SIG-M5 (cell line): ENCODE data around the gene NLGN1.

ENCODE experiments used
- DNase-seq: peaks from one replicate; lab custom pipeline; 2025; lab: John Stamatoyannopoulos, UW

The NLGN1 gene

DNA sequence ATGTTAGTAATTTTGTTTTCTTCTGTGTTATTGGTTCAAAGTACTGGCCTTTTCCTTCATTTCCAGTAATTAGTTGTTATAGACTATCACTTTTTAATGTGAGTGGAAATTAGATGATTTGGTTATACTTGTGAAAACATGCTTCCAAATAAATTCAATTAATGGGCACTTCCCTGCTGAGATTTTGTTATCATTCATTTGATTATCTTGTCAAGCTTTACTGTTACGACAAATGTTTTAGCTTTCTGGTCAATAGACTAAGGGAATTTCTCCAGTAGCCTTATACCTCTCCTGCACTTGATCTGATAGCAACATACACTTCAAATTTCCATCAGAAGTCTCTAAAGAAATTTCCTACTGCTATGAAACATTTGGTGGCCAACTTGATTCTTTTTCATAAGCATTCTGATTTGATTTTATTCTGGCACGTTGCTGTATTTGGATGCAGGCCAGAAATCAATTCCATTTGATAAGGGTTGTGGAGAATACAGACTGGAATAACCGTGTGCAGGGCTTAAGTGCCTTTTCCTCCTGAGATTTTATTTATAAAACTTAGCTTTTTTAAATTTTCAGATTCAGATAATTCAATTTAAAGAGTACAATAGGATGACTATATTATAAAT lies 887.8 kb downstream of the NLGN1 start:
- no peak for DNase-seq

DNA sequence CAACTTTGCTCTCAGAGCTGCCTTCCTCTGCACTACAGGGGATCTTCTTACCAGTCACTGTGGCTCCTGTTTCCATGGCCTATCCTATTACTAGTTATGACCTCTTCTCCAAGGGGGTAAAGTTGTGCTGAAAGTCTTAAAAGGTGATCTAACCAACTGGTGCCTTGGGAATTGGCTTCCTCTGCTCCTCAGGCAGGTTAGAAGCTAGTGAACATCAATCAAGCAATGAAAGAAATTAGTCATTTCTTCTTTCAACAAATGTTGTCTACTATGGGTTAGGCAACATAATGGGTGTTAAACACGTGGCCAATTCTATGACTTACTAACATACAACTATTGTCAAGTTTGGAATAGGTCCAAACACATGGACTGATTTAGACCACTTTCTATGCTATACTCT lies 890.2 kb downstream of the NLGN1 start:
- no peak for DNase-seq

DNA sequence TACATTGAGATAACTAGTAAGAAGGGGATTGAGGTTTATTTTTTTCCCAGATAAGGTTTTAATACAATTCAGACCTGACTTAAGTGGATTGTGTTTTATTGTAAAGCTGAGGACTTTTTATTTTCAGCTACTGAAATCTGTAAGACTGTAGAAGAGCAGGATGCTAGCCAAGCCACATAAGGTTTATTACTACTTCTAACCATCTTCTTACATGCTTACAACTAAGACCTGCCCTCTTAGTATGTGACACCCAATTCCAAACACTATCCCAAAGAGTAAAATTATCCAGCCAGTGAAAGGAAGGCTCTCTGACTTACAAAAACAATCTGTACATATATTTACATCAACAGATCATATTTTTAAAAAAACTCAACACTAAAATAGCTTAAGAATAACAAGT lies 897.1 kb downstream of the NLGN1 start:
- no peak for DNase-seq

DNA sequence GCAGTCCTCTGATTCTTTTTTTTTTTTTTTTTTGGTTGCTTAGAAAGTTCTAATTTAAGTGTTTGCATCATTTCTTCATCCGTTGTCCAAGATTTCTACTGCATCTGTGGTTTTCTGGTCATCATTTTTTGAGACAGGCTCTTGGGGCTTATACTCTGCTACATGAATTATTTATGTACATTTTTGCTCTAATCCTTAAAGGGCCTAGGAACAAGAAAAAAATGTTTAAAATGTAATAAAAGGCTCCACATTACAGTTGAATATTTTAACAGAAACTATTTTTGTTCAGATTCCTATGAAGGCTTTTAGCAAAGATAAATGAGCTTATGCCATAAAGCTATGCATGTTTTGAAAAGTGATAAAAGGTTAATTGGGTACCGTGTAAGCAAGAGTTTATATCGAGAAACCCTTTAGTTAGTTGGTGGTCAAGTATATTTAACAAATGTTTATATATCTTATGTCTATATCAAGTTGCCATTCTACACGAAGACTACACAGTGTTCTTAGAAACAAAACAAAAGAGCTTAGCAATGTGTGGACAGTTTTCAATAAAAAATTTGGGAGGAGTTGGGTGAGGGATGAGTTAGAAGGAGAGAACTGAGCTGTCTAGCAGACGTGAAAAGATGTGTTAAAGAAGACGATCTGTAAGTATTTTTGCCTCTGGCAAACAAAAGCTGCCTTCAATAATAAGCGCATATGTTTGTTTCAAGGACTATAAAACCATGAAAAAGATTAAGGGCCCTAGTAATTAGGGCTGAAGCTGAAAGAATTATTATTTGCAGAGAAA lies 898.0 kb downstream of the NLGN1 start:
- DNase-seq, result no peak

DNA sequence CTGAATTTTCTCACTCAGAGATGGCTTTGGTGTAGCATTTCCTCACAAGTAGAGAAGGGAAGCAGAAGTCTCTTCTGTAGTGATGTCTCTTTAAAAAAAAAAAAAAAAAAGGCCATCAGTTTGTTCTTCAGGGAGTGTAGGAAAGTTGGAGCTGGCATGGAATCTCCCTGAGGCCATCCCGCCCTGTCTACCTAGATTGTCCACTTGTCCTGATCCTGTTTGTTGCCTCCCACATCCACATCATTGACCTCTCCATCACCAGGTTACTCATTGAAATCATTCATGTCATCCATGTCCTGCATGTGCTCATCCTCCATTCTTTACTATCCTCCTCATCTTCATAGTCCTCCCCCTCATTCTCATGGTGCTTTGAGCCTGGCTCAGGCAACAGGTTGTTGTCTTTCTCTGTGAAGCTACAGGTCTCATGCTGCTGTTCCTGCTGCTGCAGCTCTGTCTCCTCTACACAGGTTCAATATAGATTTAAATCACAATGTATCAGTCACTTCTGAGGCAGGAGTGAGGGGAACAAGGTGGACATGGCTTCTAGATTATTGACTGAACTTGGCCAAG lies 905.3 kb downstream of the NLGN1 start:
- DNase-seq, result no peak

DNA sequence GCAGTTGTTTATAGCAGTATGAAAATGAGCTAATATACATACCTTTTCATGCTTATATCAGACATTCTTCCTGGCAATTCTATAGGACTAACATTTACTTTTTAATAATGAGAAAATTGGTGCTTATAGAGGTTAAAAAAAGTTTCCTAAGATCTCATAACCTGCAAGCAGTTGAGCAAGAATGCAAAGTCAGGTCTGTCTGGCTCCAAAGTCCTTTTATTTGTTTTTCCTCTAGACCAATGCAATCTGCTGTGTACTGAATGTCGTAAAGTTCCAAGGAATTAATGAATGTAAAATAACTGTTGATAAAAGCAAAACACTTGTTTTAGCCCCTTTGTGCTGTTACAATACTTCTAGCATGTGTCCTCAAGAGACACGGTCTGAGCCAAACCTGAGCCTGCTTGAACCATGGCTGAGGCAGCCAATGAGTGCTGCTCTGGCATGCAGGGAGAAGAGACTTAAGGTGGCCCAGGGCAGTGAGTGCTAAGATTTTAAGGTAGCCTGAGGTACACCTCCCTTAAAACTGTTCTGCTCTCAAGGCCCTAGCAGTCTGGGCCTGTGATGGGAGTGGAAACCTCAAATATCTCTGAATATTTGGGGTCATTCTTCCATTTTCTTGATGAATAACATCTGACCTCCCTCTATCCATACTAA lies 906.5 kb downstream of the NLGN1 start:
- no peak for DNase-seq

DNA sequence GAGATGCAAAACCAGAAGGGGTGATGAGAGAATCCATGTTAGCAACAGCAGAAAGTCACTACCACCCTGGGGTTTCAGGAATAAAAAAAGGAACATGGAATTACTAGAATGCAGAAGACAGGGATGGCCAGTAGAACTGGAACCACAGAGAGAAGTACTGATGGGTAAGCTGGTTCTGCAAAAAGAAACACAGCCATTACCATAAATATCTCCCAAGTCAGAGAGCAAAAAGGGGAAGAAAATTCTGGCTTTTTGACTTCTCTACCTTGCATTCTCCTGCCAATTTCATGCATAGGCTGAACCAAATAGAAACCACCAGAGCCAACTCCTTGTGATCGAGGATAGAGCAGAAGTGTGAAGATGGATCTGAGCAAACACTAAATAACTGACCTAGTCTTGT lies 911.2 kb downstream of the NLGN1 start:
- DNase-seq, result no peak

DNA sequence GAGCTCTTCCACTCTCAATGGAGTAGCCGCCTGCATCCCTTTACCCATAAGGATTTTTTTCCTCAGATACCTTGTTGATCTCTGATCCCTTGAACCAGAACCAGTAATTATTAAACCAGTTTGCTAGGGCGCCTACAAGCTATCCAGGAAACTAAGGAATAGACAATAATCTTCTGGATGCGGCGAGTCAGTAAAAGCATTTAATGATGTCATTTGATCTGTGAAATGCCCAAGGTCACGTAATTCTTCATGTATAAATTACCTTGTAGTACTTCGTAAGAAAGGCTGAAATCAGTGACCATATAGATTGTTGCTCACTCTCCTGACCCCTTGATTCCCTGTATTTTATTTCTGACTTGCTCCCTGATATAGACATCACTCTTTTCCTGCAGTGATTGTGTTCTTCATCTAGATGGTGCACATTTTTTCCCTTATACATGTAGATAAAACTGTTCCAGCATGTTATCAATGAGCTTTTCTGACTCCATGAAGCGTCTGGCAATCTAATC lies 913.0 kb downstream of the NLGN1 start:
- no peak for DNase-seq

DNA sequence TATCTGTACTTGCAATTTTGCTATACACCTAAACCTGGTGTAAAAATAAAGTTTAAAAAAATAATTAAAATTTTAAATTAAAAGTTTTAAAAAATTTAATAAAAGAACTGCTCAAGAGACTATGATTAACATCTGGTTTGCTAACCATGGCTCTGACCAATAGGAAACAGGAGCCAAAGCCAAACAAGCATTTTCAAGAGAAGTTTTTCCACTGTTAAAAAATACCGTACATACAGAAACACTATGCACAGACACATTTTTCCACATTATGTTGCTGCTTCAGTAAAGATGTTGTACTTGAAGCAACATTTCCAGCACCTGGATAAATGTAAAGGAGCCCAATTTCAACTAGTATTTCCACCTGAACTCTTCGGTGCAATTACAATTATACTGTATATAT lies 917.7 kb downstream of the NLGN1 start:
- DNase-seq, result no peak

DNA sequence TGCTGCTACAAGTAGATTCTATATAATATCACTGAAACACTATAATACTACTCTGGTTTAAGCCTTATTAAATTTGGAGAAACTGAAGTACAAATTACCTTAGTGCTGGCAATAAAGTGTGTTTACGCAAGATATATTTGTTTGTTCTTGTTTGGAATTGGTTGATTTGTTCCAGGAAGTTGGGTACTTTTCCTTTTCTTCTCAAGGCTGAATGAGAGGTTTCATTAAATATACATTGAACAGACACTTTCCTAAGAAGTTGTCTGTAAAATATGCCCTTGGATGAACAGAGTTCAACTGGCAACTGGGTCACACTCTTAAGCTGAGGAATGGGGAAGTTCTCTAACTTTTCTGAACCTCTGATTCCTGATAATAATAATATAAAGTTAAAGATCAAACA lies 919.5 kb downstream of the NLGN1 start:
- no peak for DNase-seq

DNA sequence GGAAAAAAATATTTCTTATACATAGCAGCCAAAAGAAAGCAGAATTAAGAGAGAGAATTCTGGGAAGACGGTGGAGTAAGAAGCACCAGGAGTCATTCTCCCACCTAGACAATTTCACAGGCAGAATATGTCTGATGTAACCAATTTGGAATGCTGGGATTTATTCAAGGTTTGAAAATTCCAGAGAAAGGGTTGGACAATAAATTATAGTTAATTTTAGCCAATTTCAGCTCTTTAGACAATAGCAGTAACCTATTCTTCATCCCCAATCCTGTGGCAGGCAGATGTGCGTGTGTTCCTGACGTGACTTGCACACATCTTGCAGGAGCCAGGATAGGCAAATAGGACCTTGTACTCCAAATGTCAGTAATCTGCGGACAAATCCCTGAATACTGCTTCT lies 920.6 kb downstream of the NLGN1 start:
- DNase-seq, result no peak

DNA sequence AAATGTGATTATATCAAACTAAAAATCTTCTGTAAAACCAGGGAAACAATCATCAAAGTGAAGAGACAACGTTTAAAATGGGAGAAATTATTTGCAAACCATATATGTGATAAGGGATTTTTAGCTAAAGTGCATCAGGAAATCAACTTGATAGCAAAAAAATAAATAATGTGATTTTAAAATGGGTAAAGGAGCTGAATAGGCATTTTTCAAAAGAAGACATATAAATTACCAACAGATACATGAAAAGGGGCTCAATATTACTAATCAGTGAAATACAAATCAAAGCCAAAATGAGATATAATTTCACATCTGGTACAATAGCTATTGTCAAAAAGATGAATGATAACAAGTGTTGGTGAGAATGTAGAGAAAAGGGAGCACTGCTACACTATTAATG lies 924.0 kb downstream of the NLGN1 start:
- no peak for DNase-seq

DNA sequence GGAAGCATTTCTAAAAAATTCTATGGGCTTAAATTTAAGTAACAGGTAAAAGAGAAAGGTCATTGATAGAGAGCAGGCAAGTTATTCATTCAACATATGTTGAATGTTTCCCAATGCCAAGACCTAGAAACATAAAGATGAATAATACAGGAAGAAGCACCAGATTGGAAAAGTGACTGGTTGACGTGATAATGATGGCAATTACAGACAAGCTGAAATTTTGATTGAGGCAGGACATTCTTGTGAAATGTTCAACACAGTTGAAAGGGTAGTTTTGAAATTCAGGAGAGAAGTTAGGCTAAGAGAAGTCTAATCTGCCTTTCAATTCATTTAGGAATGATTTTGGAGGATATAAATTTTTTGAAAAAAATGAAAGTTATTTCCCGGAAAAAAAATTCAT lies 925.2 kb downstream of the NLGN1 start:
- no peak for DNase-seq

DNA sequence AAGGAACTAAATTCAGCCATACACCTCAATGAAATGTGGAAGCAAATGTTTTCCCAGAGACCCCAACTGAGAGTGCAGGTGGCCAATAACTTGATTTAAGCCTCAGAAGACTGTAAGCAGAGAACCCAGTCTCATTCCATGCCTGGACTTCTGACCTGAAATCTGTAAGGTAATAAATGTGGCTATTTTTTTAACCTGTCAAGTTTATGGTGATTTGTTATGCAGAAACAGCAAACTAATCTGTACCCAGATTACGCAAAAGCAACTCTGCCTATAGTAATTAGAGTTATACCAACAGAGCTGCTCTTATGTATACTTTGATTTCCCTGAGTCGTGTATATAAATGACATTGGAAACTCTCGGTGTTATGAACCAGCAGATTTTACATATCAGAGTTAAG lies 927.6 kb downstream of the NLGN1 start:
- no peak for DNase-seq

DNA sequence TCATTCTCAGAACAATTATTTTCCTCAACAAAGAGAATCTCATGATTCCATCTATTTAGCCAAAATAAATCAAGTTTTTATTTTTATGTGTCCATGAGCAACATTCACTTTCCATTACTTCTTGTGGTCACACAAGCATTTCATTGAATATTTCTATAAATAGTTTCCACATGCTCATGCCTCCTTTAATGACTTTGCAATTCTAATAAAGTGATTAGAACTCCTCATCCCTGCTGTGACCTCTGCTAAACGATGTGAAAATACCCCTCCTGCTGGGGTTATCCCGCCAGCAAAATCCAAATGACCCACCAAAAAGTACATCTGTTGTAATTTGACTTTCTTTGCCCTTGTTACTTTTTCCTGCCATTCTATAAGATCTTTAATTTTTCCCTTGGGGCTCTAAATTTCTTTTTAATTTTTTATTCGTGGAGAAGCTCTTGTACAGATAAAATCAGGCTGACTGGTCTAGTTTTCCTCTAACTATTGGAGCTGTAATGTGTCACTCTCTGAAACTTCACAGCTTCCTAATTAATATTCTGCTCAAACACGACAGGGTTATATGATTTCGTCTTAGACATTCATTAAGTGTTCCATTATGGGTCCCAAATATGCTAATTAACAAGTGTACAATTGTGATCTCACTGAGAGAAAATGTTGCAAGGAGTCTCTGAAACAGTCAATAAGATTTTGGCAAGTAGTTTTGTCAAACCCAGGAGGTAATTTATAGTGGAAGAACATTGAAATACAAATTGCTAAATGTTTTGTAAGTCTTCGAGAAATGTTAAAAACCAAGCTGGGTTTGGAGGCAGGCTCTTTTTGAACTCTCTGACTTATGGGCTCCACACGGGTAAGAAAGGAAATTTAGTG lies 928.5 kb downstream of the NLGN1 start:
- no peak for DNase-seq

DNA sequence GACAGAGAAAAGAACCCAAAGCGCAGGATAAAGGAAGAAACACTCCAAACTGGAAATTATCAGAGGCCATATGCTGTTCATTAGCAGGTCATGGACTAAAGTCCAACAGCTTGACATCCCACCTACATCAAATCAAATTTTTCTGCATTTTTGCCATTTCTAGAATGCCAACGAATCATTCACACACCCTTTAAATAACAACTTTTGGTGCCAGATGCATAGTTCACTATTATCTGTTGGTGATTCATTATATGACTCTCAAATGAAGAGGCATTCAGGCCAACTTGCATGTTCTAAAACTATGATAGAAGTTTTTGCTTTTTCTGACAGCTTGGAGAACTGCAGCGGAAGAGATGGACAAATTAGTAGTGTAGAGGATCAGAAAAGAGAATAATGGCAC lies 931.8 kb downstream of the NLGN1 start:
- no peak for DNase-seq

DNA sequence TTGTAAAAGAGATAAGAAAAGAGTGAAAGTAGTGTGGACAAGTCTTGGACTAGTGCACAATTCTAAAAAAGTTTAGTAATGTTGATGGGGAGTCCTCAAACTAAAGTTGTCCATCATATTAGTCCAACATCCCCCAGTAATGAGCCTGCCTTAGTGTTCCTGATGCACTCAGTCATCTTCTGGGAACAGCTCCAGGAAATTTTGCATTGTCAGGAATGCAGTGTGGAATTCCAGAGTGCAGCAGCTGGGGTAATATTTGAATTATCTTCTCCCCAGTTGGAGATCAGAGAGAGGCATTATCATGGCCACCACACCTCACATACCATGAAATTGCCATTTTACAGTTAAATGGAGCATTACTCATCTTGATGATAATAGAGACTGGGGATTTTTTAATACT lies 932.8 kb downstream of the NLGN1 start:
- no peak for DNase-seq

DNA sequence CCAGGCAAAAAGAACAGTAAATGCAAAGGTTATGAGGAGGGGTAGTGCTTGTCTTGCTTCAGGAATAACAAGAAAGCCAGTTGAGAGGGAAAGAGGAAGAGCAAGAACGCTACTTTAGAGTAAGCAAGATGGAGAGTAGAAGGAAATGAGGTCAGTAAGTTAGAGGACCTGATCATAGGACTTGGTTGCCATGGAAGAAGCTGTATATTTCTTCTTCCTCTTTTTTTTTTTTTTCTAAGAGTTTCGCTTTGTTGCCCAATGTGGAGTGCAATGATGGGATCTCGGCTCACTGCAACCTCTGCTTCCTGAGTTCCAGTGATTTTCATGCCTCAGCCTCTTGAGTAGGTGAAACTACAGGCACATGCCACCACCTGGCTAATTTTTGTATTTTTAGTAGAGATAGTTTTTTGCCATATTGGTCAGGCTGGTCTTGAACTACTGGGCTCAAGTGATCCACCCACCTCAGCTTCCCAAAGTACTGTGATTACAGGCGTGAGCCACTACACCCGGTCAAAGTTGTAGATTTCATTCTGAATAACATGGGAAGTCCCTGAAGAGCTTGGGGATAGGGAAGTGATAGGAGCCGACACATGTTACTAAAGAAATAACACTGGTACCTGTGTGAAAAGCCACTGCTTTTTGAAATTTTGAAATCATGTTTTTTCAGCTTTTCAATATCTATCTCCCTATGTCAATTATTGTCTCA lies 933.7 kb downstream of the NLGN1 start:
- peak; percentile 67 for DNase-seq

DNA sequence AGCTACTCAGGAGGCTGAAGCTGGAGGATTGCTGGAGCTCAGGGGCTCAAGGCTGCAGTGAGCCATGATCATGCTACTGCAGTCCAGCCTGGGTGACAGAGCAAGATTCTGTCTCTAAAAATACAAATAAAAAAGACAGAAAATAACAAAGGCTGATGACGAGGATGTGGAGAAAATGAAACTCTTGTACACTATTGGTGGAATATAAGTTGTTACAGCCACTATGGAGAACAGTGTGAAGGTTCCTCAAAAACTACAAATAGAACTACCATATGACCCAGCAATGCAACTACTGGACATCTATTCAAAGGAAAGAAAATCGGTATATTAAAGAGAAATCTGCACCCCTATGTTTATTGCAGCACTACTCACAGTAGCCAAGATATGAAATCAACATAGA lies 934.8 kb downstream of the NLGN1 start:
- DNase-seq, result no peak

DNA sequence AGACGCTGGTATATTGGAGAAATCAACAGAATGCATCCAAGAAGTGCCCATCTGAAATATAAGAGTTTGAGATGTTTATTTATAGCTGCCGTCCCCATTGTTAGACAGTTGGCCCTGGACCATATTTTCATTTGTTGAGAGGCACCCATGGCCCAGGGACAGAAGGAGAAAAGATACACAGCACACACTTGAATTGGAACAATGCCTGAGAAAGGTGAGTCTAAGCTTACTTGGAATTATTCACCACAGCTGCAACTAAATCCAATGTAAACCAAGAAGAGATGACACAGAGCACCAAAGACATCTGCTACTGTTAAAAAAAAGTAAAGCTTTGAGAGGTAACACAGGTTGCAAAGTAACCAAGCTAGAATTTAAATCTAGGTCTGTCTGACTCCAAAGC lies 936.1 kb downstream of the NLGN1 start:
- DNase-seq, result no peak

DNA sequence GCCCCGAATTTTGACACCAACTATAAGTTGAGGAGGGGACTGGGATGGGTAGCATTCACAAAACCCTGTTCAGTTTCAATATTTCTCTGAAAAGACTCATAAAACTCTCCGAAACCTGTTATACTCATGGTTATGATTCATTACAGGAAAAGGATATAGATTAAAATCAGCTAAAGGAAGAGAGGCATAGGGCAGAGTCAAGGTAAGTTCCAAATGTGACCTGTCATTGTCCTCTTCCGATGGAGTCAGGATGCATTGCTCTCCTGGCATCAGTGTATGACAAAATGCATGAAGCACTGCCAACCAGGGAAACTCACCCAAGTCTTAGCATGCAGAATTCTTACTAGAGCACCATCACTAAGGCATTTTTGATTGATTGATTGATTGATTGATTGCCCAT lies 936.6 kb downstream of the NLGN1 start:
- no peak for DNase-seq
